ENCODE measurements around the gene USP37.
"Not testable (repeated sequence)": the region's sequence is repeated elsewhere in the genome, so short reads cannot be mapped to it uniquely, and the experiment has no call there.

Gene USP37

DNA sequence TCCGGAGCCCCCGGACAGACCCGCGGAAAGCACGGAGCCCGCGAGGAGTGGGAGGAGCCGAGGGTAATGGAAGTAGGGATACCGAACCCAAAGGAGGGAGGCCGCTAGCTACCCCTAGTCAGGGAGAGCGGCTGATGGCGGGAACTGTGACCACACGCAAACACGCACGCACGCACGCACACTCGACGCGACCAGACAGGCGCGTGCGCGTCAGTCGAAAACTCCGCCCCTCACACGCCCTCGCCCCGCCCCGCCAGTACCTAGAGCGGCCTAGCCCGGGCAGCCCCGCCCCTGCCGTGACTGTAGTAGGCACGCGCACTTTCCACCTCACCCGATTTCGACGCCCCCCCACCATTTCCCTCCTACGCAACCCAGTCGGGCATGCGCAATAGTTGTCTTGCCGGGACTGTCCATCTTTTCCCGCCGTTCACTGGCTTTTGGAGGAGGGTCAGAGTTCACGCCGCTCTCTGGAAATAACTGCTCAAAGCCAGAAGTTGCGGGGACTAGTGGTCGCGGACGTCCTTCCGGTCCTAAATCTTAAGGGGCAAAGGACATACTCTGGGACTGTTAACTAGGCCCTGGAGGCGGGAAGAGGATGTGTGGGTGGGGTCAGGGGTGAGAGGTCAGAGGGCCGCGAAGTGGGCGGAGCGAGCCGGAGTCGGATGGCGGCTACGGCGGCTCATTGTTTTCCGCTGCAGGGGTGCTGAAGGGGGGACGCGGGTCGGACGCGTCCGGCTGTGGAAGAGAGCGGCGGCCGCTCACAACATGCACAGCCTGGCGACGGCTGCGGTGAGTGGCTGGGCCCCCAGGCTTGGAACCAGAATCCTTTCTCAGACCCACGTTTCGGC, at the start of gene USP37, which contains the start of gene CNOT9:
TSS of gene USP37 (minus strand) at position 162 of the 848 bp plus-strand sequence. CDS start 9,698 bp downstream, outside the sequence.
TSS of gene CNOT9 (plus strand) at position 650 of the 848 bp plus-strand sequence. CDS start at position 766, 116 bp downstream.
- peak; percentile 98 for DNase-seq

DNA sequence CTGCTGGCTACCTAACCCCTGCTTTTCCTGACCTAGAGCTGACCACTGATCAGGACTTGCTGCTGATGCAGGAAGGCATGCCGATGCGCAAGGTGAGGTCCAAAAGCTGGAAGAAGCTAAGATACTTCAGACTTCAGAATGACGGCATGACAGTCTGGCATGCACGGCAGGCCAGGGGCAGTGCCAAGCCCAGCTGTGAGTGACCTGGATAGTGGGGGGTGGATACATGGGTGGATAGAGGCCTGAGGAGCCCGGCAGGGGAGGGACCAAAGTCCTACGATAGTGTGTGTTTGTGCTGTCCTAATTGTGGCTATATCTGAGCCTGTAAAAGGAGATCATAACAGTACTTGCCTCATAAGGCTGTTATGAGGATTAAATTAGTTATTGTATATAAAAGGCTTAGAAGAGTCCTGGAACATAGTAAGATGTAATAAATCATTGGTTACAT, 47.7 kb upstream of the USP37 start:
- DNase-seq: no peak

DNA sequence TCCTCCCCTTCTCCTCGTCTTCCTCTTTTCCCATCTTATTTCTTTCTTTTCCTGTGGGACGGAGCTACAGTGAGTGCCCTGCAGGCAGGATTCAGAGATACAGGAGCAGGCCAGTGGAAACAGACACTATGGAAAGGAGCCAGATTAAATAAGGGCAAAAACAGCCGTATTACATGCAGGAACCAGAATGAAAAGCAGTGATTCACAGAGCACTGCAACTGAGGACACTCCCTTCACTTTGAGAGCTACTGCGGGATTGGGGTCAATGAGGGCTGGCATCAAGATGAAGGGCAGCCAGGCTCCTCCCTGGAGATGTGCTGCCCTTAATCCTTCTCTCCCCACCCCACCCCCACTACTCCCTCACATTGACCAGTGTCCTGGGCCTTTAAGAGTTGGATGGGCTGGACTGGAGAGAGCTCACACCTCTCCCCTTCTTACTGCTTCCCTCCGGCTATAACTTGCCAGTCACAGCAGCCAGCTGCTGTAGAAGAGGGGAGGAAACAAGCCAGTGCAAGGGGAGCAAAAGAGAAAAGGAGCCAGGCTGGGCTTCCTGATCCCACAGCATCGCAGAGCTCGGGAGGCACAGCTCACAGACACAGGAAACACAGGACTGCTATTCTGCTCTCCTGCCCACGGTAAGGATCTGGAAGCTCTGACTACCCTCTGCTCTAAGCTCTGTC, 39.4 kb upstream of the USP37 start, which contains the start of gene PLCD4:
TSS of gene PLCD4 (plus strand) at position 464 of the 680 bp plus-strand sequence. CDS start 7,841 bp downstream, outside the sequence.
- peak; percentile 5 for DNase-seq

DNA sequence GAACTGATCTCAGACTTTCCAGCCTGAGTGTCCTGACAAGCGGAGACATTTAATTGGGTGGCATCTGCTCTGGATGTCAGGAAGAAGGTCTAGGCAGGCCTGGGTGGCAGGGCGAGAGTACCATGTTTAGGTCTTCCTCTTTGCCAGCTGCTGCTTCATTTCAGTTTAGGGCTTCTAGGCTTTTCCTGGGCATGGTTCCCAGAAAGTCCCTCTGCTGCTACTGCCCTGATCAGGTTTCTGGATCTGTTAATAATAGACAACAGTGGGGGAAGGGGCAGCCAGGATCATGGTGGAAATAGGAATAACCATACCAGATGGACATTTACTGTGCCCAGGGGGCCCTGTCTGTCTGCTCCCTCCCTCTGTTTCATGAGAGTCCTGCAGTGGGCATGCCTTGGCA, 37.3 kb upstream of the USP37 start:
- DNase-seq: peak; percentile 48

DNA sequence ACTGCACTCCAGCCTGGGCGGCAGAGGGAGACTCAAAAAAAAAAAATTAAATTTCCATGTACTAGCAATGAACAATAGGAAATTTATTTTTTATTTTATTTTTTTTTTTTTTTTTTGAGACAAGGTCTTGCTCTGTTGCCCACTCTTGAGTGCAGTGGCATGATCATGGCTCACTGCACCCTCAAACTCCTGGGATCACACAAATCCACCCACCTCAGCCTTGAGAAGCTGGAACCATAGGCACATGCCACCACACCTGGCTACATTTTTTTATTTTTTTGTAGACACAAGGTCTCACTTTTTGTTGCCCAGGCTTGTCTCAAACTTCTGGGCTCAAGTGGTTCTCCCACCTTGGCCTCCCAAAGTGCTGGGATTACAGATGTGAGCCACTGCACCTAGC, 17.4 kb upstream of the USP37 start:
- DNase-seq: no peak

GRCh38 chr2:218583983-218584850, 16.1 kb upstream of the USP37 start:
- no peak for DNase-seq

DNA sequence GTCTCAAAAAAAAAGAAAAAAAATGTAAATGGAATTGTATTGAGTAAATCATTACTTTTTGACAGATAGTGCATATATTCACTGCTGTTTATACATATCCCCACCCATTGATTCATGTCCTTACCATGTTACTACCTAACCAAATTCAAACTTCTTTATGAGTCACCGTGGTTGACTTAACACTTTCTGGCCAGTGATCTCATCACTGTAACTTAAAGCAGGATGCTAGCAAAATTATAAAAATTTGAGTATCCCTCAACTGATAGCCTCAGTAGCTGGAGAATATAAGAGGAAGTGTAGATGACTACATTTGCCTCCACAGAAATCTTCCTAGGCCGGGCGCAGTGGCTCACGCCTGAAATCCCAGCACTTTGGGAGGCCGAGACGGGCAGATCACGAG, 13.9 kb upstream of the USP37 start:
- no peak for DNase-seq

DNA sequence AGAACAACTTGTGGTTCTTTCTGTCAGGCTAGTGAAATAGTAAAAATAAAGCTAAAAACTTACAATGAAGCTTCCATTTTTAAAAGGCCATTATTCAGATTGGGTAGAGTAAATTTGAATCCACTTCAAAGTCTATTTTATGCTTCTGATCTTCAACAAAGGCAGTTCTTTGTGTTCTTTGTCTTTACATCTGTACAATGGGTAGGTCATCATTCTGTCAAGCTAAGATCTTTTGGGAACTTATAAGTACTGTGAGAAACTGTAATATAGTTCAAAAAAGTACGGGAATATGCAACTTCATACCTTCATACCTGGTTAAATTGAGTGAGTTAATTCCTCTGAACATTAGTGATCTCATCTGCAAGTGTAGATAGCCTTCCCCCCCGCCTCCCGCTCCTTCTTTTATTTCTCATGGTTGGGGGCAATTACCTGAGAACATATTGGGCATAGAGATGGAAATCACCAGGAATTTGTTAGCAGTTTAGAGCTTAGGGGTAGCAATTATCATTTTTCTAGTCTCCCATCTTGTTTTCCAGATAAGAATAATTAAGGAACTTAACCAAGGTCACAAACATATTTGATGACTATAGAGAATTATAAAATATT, 10.2 kb upstream of the USP37 start:
- DNase-seq: no peak

DNA sequence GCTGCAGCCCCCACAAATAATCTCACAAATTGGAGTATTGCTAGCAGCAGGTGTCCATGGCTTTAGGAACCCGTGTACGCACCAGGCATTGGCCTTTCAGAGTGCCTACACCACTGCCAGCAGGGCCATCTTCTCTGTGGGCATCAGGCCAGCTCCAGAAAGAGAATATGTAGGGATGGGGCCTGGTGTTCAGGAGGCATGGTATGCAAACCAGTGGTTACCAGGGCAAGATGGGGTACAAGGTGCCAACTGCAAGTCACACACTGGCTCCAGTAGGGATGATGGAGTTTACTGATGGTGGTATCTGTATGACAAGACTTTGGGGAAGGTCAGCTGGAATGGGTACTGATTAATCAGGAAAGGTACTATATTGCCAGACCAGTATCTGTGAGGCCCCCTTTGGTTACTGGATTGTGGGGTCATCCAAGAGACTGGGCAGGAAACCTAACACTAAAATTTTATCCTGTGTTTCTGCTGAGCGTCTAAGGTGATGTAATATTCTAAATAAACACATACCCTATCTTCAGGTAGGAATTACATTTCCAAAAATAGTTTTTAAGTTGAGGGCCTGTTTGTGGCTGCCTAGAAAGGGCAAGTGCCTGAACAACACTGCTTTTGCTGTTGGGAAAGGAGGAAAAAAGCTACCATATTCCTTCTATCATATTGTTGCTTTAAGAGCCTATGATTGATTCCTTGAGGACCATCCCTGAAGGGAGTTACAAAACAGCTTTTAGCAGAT, 9.5 kb upstream of the USP37 start:
- DNase-seq: no peak

- DNase-seq: no peak
Observed at GRCh38 chr2:218576854-218577253, 8.7 kb upstream of the USP37 start.

DNA sequence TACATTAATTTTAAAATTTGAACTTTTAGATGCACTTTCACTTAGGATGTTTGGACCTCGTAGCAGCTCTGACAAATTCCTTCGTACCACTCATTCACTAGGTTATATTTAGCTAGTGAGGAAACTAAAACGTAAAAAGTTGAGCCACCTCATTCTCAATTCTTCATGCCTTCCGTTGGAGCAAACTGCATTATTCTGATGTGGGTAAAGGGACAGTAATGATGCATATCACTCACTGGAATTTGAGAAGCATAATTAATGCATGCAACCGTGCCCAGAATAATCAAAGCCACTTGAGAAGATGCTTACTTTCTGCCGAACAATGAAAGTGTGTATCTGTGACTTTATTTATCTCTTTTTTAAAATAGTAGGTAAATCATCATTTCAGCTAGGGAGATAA, 2.7 kb upstream of the USP37 start:
- no peak for DNase-seq

GRCh38 chr2:218569661-218570500, 1.7 kb upstream of the USP37 start:
- peak; percentile 5 for DNase-seq

DNA sequence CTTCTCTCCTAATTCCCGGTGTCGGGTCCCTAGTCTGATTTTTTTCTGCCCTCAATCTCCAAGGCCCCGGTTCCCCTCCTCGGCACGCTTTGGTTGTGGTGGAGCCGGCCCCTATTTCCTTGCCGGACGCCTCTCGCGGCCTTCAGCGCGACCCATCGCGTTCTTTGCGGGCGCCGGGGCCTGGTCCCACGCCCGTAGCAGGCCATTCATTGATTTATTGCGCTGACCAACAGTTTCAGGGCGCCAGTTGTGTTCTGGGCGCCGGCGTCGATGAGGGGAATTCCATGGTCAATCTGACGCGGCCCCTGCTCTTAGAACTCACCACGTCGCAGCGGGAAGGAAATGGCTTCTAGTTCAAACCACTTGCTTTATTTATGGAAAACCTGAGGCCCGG, 884 bp upstream of the USP37 start:
- no peak for DNase-seq

GRCh38 chr2:218567797-218568189, 358 bp downstream of the USP37 start:
- DNase-seq: peak; percentile 72

DNA sequence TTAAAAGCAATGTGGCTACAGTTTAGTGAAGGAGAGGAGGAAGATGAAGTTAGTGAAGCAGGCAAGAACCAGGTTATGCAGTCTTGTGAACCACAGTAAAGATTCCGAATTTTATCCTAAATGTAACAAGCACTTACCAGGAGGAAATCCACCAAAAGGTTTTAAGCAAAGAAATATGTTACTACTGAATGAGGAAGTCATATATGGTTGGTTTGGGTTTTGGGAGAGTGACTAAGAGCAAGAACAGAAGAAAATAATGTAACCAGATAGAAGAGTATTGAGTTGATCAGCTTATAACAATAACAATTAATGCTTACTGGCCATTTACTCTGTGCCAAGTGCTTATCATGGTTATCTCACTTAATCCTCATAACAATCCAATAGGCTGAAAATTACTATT, 1.9 kb downstream of the USP37 start:
- no peak for DNase-seq

DNA sequence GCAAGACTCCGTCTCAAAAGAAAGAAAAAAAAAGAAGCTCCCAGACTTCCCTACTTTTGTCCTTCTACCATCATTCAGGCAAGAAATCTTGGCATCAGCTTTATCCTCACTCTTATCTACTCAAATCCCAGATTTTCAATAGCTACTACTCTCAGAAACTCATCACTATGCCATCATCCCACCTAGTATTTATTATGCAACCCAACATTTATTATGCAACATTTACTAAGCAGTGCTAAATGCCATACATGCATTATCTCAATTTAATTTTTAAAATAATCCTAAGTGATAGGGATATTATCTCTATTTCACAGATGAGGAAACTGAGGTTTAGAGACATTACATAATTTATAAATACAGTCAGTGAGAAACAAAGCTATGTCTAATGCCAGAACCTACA, 4.1 kb downstream of the USP37 start:
- no peak for DNase-seq

DNA sequence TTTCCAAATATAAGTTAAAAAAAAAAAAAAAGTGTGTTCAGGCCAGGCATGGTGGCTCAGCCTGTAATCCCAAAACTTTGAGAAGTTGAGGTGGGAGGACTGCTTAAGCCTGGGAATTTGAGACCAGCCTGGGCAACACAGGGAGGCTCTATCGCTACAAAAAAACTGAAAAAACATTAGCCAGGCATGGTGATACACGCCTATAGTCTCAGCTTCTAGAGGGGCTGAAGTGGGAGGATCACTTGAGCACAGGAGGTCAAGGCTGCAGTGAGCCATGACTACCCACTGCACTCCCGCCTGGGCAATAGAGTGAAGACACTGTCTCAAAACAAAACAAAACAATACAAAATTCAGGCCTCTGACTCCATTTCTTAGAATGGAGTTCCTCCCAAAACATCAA, 9.2 kb downstream of the USP37 start:
- DNase-seq: no peak

GRCh38 chr2:218557941-218558340, 10.2 kb downstream of the USP37 start:
- DNase-seq: no peak

DNA sequence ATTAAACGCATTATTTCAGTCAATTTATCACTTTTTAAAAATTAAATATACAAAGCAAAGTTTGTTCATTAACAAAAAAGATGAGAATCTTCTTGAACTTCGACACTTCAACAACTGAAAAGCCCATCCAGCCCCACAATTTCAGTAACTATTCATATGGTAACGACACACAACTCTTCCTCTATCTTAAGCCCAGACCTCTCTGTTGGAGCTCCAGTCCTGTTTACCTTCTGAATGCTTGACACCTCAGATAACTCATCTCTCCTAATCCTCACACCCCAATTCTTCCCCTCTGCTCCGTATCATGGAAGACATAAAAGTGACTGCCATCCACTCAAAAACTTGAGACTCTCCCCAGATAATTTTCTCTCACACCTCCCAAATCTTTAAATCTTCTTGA, 12.6 kb downstream of the USP37 start:
- no peak for DNase-seq

GRCh38 chr2:218554225-218554624, 13.9 kb downstream of the USP37 start:
- not testable (repeated sequence) for DNase-seq

DNA sequence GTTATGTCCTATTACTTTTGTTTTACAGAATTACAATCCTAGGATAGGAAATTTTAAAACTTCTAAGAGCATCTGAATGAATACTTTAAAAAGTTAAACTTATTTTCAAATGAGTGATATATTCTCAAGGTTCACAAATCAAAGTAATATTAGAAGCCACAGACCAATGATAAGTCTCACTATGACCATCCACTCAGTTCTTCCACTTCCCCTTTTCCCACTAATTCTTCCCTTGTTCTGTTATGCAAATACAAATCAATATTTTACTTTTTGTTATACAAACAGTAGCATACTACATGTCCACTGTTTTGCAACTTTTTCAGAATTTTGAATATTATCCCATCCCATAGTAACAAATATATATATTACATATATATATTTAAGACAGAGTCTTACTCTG, 20.2 kb downstream of the USP37 start:
- DNase-seq: no peak
